Measurements from ENCODE around the gene GTF2E1. TPM values are rescaled to one million over a fixed set of nuclear protein-coding genes. Genes with fewer than 3 reads are reported as not detected.
A peak's percentile ranks its signal among the peaks of the same experiment; 100 is the strongest.

GTF2E1 gene
- total and polyA plus RNA-seq, 9 donors, result 4.5 to 20.3 (median 11.7) TPM

DNA sequence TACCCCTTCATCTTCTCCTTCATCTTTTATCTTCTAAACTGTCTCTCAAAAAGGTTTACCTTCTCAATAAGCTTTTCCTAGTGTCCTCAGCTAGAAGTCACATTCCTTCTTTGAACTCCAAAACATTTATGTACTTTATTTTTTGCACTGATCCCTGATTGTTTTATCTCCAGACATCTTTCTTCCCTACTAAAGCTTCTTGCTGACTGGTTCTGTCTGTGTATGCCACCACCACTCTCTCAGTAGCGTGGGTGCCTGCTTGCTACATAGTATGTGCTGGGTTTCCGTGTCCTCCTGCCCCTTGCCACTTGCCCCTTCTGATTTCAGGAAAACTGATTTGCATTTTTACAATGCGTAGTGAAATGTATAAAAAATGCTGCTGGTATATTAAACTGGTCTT lies 24.0 kb downstream of the GTF2E1 start:
- Histone ChIP-seq H3K9me3 (no peaks in the 10 kb centered on the region), H3K27me3 (no peaks in the 10 kb centered on the region), H3K4me3 (no peak overlapping the region), H3K27ac (peak overlapping the region in 1 of 2 donors; percentile 43), H3K4me1 (ENCODE audit: insufficient read depth) (peaks cover 4% of the 10 kb centered on the region), H3K36me3 (no peaks in the 10 kb centered on the region)
- intact Hi-C loops (cut with DNase I), result no loop called here
- WGBS, 3 donors, result 60 to 90% (median 89%) methylated on average over 3 of the region's 3 CpGs
- DNase-seq, result no peak
- no peak for TF ChIP-seq EP300 (IDR thresholded peaks at IDR 0.05)
- no peak for TF ChIP-seq POLR2A (IDR thresholded peaks at IDR 0.05)
- TF ChIP-seq, protein P1, sequence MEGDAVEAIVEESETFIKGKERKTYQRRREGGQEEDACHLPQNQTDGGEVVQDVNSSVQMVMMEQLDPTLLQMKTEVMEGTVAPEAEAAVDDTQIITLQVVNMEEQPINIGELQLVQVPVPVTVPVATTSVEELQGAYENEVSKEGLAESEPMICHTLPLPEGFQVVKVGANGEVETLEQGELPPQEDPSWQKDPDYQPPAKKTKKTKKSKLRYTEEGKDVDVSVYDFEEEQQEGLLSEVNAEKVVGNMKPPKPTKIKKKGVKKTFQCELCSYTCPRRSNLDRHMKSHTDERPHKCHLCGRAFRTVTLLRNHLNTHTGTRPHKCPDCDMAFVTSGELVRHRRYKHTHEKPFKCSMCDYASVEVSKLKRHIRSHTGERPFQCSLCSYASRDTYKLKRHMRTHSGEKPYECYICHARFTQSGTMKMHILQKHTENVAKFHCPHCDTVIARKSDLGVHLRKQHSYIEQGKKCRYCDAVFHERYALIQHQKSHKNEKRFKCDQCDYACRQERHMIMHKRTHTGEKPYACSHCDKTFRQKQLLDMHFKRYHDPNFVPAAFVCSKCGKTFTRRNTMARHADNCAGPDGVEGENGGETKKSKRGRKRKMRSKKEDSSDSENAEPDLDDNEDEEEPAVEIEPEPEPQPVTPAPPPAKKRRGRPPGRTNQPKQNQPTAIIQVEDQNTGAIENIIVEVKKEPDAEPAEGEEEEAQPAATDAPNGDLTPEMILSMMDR (IDR thresholded peaks at IDR 0.05), result no peak

DNA sequence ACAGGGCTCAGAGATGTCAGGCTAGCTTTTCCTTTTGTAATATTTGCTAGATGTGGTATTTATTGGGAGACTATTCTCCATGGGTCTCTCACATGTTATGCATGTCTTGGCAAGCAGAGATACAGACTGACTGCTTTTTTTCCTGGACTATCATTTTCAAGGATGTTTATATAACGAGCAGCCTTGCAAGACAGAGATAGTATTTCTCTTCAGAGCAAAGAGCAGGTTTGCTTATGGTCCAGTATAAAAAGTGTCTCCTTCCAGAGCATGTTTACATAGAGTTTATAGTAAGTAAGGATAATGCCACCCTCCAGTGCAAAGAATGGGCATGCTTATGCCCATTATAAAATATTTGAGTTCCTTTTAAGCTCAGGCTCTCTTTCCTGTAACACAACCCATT lies 24.6 kb downstream of the GTF2E1 start:
- Histone ChIP-seq H3K9me3 (no peaks in the 10 kb centered on the region), H3K4me1 (ENCODE audit: insufficient read depth) (peaks cover 4% of the 10 kb centered on the region), H3K4me3 (no peak overlapping the region), H3K36me3 (no peaks in the 10 kb centered on the region), H3K27me3 (no peaks in the 10 kb centered on the region), H3K27ac (peak overlapping the region in 1 of 2 donors; percentile 43)
- intact Hi-C loops (cut with DNase I), result no loop called here
- TF ChIP-seq EP300 (IDR thresholded peaks at IDR 0.05), result no peak
- TF ChIP-seq, protein P1 (IDR thresholded peaks at IDR 0.05), result no peak
- no peak for TF ChIP-seq POLR2A (IDR thresholded peaks at IDR 0.05)
- DNase-seq, result no peak
- WGBS, 3 donors, result 3 to 14% (median 10%) methylated on average over 1 of the region's 1 CpG

DNA sequence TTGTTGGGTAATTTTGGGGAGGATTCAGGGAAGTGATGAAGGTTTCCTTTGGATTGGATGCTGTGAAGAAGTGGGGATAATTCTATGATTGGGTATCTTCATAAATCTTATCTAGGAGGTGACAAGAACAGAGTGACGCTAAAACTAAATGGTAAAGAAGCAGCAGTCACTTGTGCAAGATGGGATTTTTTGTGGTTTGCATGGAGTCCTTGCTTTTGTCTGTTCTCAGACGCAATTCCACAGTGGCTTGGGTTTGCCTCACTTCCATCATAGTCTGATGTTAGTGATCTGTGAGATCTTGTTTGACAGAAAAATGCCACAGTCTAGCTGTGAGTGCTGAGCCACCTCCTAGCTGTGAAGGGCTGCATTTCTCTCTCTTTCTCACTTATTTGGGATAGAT lies 26.9 kb downstream of the GTF2E1 start:
- DNase-seq, result no peak
- TF ChIP-seq EP300 (IDR thresholded peaks at IDR 0.05) (no peak), POLR2A (IDR thresholded peaks at IDR 0.05) (no peak)
- TF ChIP-seq, protein P1 (IDR thresholded peaks at IDR 0.05), result no peak
- no peak overlapping the region for H3K27ac ChIP-seq
- 97 to 99% (median 98%) methylated on average over 2 of the region's 2 CpGs for WGBS, 3 donors
- no peaks in the 10 kb centered on the region for H3K27me3 ChIP-seq
- H3K4me1 ChIP-seq (ENCODE audit: insufficient read depth), result peaks cover 4% of the 10 kb centered on the region
- intact Hi-C loops (cut with DNase I), result no loop called here
- no peaks in the 10 kb centered on the region for H3K36me3 ChIP-seq
- no peak overlapping the region for H3K4me3 ChIP-seq
- H3K9me3 ChIP-seq, result no peaks in the 10 kb centered on the region

DNA sequence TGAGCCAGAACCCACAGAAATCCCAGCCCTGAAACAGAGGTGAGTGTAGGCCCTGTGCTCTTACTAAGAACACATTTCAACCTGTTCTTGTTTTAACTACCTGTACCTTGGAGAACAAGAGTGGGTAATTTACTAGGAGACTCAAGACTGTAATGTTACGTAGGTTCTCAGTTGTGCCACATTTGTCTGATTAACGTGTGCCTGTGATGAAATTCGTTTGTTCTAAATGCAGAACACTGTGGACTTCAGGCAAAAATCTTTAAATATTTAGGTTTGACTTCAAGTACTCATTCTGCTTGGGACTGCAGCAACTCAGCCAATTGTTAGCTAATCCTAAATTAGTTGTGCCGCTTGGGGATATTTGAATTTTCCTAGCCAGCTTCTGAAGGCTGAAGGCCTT lies 28.3 kb downstream of the GTF2E1 start:
- no peaks in the 10 kb centered on the region for H3K36me3 ChIP-seq
- 83 to 86% (median 84%) methylated on average over 4 of the region's 4 CpGs for WGBS, 3 donors
- intact Hi-C loops (cut with DNase I), result no loop called here
- TF ChIP-seq, protein P1 (IDR thresholded peaks at IDR 0.05), result no peak
- no peak for TF ChIP-seq POLR2A (IDR thresholded peaks at IDR 0.05)
- TF ChIP-seq EP300 (IDR thresholded peaks at IDR 0.05), result no peak
- H3K4me1 ChIP-seq (ENCODE audit: insufficient read depth), result peaks cover 4% of the 10 kb centered on the region
- H3K9me3 ChIP-seq, result no peaks in the 10 kb centered on the region
- H3K27me3 ChIP-seq, result no peaks in the 10 kb centered on the region
- no peak overlapping the region for H3K4me3 ChIP-seq
- no peak for DNase-seq
- no peak overlapping the region for H3K27ac ChIP-seq

All from ovary (tissue), 9 donors.